ENCODE data around the gene EFCAB13.
"Not testable (repeated sequence)": the region's sequence is repeated elsewhere in the genome, so short reads cannot be mapped to it uniquely, and the experiment has no call there.

Gene EFCAB13

GRCh38 chr17:47432240-47432639 is 108.5 kb downstream of the EFCAB13 start:
- not testable (repeated sequence) for DNase-seq

GRCh38 chr17:47465165-47465564 is 141.4 kb downstream of the EFCAB13 start:
- DNase-seq, result no peak

- DNase-seq, result not testable (repeated sequence)
These were observed 143.2 kb downstream of the EFCAB13 start for GRCh38 chr17:47466976-47467375.

GRCh38 chr17:47470836-47471235 is 147.1 kb downstream of the EFCAB13 start:
- DNase-seq, result no peak

GRCh38 chr17:47472073-47472472 is 148.3 kb downstream of the EFCAB13 start:
- not testable (repeated sequence) for DNase-seq

Measured in activated CD4-positive, alpha-beta T cell treated with anti-CD3 and anti-CD28 coated beads, Interleukin-2, amount 50 U/mL, for 16 hours (primary cell).